ENCODE data around the gene DCAF6. TPM values are rescaled to one million over a fixed set of nuclear protein-coding genes. Genes with fewer than 3 reads are reported as not detected.
A peak's percentile ranks its signal among the peaks of the same experiment; 100 is the strongest.

DCAF6 gene
- total RNA-seq, 2 donors from 2014 or later = 129 TPM

DNA sequence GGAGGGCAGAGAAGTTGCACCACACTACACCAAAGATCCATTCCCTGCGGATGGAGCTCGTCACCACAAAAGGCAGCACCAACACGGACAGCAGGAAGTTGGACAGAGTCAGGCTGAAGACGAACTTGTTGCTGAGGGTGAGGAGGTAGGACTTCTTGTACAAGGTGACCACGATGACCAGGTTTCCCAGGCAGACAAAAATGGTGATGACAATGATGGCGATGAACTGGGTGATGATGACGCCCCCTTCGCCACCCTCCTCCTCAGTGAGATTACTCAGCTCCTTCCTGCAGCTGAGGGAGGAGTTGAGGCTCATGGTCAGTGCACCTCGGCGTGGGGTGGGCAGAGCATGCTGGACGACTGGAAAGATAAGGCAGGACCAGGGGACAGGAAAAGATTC is 168.1 kb downstream of the DCAF6 start:
- intact Hi-C loops (cut with DNase I) = no loop called here
- ATAC-seq (no peak), DNase-seq (no peak)

DNA sequence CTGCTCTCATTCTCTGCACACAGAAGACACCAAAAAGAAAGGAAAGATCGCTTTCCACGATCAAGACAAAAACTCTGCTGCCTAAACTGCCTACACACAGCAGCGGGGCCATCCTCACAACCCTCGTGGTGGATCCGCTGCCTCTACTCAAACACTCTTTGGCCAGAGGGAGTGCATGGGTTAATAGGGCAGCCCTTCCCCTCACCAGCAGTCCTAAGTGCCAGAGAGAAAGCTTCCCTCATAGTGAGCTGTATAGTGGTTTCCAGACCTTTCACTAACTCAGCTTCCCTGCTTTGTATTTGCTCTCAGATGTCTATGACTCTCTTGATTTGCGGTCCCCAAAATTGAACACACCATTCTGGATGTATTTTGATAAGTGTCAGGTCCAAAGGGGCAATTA is 169.4 kb downstream of the DCAF6 start:
- DNase-seq (no peak), ATAC-seq (no peak)
- intact Hi-C loops (cut with DNase I) = no loop called here

DNA sequence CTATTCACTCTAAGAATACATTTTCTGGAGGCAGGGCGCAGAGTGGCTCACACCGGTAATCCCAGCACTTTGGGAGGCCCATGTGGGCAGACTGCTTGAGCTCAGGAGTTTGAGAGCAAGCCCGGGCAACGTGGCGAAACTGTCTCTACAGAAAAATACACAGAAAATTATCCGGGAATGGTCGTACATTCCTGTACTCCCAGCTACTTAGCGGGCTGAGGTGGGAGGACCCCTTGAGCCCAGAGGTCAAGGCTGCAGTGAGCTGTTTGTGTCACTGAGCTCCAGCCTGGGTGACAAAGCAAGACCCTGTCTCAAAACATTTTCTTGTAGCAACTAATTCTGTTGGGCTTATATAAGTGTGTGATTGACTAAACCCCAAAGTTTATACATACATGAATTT is 169.8 kb downstream of the DCAF6 start:
- no peak for DNase-seq
- intact Hi-C loops (cut with DNase I) = no loop called here
- no peak for ATAC-seq

DNA sequence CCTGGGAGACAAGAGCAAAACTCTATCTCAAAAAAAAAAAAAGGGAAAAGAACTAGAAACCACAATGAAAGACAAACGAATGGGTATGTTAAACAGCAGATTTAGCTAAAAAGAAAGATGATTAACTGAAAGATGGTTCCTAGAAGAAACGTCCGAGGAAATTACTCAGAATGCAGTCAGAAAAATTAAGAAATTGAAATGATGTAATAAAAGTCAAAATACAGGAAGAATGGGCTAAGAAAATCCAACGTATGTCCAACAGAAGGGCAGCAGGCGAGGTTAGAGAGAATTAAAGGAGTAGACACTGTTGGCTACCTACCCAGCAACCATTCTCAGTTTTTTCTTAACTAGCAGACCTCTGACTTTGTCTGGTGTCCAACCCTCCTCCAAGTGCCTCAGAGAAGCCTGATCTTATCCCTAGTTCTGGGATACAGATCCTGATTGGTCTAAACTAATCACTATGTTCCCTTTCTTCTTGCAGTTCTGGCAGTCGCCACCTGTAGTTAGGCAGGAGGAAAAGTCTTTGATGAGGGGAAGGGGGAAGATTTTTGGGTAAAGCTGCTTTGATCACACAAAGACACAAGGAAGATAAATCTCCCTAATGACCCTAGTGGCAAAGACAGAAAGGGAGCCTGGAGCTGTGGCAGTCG is 174.5 kb downstream of the DCAF6 start:
- ATAC-seq = no peak
- DNase-seq = no peak
- intact Hi-C loops (cut with DNase I) = no loop called here

DNA sequence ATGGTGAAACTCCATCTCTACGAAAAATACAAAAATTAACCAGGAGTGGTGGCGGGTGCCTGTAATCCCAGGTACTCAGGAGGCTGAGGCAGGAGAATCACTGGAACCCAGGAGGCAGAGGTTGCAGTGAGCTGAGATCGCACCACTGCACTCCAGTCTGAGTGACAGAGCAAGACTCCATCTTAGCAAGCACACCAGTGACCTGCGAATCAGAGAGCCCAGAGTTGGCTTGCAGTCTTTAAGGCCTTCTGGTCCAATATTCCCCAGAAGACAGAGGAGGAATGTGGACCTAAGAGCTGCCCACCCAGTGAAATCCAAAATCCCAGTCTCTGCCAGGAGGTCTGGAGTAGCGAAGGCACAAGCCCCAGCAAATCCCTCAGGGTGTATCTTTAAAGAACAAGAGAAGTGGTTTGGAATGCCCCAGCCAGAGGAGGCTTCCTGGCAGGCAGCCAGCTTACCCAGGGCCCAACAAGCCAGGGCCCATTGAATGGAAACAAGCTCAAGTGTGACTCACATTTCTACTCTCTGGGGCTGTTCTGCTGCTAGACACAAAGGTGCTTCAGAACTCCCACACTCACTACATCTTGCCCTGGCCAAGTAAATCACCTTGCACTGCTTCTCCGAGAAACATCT is 176.3 kb downstream of the DCAF6 start:
- ATAC-seq (peak in 1 of 2 donors; percentile 43), DNase-seq (no peak)
- intact Hi-C loops (cut with DNase I) = no loop called here

DNA sequence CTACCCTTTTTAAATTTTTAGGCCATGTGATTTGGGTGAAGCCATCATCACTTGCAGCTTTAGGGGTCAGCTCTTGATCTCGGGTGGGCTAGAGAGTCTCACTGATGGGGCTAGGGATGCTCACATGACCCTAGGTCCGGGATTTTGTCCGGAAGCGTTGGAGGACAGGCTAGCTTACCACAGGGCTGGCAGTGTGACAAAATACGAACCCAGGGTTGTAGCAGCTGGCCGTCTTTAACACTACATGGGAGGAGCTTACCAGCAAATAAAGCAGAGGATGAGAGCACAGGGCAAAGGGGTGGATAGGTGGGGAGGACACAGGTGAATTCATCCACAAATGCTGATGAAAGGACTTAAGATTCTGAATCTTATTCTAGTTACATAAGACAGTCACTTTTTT is 178.4 kb downstream of the DCAF6 start:
- ATAC-seq = no peak
- DNase-seq = no peak
- intact Hi-C loops (cut with DNase I) = no loop called here

DNA sequence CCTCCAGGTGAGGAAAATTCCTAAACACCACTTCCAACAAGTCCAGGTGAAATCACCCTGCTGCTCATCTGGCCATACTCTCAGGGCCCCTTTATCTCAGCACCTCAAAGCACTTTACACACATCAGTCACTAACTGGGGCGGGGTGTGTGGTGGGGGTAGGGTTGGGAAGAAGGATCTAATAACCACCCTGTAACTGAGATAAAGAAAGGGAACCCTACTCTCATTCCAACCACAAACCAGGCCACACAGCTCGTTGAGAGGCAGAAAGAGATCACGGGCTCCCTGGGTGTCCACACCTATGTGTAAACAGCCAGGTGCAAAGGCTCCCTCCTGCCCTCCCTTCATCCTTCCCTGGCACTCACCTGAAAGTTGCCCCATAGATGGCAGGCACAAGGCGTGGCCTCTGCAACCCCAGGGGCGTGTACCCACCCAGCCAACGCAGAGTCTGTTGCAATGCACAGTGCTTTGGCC is 179.9 kb downstream of the DCAF6 start:
- DNase-seq (peak; percentile 17), ATAC-seq (no peak)
- intact Hi-C loops (cut with DNase I) = no loop called here

DNA sequence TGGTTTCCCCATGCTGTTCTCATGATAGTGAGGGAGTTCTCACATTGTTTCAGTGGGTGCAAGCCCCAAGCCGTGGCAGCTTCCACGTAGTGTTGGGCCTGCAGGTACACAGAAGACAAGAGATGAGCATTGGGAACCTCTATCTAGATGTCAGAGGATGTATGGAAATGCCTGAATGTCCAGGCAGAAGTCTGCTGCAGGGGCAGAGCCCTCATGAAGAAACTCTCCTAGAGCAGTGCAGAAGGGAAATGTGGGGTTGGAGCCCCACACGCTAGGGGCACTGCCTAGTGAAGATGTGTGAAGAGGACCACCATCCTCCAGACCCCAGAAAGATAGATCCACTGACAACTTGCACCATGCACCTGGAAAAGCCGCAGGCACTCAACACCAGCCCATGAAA is 183.3 kb downstream of the DCAF6 start:
- intact Hi-C loops (cut with DNase I) = no loop called here
- ATAC-seq (no peak), DNase-seq (no peak)

DNA sequence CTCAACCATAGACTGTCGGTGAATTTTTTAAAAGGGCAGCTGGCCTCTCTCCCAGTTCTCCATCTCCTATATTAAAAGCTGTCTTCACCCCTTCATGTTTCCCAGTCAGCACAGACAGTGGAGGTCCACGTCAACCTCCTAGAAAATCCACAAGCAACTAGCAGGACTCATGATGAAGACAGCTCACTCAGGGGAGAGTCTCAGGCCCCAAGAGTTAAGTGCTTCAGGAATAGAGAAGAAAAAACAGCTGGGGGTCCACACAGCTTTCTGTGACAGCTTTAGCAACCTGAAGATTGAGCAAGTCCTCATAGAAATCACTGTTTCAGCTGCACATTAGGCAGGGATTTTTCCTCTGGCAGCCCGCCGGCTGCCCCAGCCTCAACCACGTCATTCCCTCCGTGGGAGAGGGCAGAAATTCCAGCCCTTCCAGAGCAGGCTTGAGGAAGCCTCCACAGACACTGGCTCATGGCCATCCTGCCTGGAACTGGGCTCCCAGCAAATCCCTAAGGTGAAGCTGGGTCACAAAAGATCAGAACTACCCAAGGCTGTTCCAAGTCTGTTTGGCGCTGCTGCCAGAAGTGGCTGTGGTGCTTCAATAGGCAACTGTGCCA is 185.0 kb downstream of the DCAF6 start:
- ATAC-seq = peak; percentile 97
- intact Hi-C loops (cut with DNase I) = no loop called here
- peak; percentile 88 for DNase-seq

DNA sequence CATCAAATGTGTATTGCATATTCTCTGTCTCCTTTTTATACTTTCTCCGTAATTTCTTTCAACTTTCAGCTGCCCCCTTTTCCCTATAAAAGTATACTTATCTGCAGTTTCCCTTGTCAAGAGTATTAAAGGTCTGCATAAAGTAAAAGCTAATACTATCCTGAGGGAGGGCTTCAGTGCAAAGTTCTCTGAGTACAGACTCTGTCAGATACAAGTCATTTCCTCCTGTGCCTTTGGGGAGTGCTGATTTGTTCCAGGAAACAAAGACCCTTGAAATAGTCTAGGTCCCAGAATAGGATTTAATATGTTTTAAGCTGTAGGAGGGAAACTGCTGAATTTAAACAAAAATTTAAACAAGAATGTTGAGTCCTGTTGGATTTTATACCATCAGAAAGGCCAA is 188.6 kb downstream of the DCAF6 start:
- intact Hi-C loops (cut with DNase I) = no loop called here
- DNase-seq = no peak
- ATAC-seq = no peak

Small RNAs within 50 kb of the gene (microRNA-seq; reads per million reads assigned to microRNA genes)
- gene MIR1255B2 = 0 to 0.20 reads per million in 2 donors

Other genes with a start within 250 kb of the DCAF6 start
- gene MPZL1, start 214.7 kb upstream of the DCAF6 start, total RNA-seq = 10 to 100 TPM; 66.7 to 69.7 TPM
- gene ADCY10, start 22.5 kb upstream of the DCAF6 start, total RNA-seq = under 1 TPM; 0.06 to 0.21 TPM
- gene MPC2, start 389 bp downstream of the DCAF6 start, total RNA-seq = 100 to 1,000 TPM; 153 to 172 TPM
- gene GPR161, start 200.2 kb downstream of the DCAF6 start, total RNA-seq = 1 to 10 TPM; 4.8 to 6.0 TPM
- 10 to 100 TPM; 22.8 to 28.8 TPM for gene TIPRL, start 242.3 kb downstream of the DCAF6 start, total RNA-seq